Activated naive CD8-positive, alpha-beta T cell treated with anti-CD3 and anti-CD28 coated beads, Interleukin-2, amount 50 U/mL, for 16 hours (primary cell): ENCODE results near the gene PIP4P1.
"Not testable (repeated sequence)": the region's sequence is repeated elsewhere in the genome, so short reads cannot be mapped to it uniquely, and the experiment has no call there.

Experiments used
- DNase-seq: peaks from one replicate; pipeline ENCODE4 v3.0.0-alpha.2; 2020; ENCODE audit warnings: low read depth, low spot score

Gene PIP4P1

DNA sequence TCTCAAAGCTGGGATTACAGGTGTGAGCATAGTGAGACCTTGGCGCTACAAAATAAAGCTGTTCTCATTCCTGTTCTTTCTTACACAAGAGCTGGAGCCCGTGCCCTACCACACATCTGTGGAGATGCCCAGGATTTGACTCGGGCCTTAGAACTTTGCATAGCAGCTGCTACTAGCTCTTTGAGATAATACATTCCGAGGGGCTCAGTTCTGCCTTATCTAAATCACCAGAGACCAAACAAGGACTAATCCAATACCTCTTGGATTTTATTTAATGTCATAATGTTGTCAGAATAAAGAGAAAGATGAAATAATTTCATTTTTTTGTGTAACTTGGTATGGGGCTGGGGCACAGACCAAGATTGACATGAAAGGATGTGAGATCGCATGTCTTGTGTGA is 15.5 kb upstream of the PIP4P1 start:
- no peak for DNase-seq

GRCh38 chr14:20472536-20473169 is 11.4 kb upstream of the PIP4P1 start:
- DNase-seq, result no peak

GRCh38 chr14:20470603-20470901 is 9.3 kb upstream of the PIP4P1 start:
- DNase-seq, result no peak

DNA sequence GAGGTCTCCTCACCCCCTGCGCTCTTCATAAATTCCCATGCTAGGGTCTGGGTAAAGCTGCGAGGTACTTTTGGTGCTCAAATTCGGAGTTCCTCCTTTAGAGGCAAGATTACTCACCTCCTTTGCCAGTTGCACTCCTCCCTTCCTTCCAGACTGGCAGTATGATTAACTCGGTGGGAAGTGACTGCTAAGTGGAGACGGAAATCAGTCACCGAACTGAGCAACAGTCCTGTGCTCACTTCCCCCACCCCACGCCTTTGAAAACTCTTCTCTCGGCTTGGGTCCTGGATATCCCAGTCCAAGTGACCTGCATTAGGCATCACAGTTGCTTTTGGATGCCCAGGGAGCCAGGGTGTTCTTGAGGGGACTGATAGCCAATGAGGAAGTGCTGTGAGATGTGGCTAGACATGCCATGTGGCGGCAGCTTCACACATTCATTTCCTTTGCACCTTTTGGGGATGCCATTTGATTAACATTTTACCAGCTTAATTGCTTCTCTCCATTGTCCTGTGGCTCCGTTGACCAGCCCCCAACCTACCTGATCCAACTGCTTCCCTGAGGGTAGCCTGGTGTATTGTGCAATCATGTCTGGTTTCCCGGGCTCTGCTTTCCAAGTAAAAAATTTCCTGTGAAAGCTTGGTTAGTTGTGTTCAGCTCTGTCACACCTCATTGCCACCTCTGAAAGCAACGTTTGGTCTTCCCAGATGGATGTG is 8.8 kb upstream of the PIP4P1 start:
- peak; percentile 40 for DNase-seq

GRCh38 chr14:20469242-20469889 is 8.1 kb upstream of the PIP4P1 start, which contains the start of gene PNP:
Gene PNP (plus strand): TSS chr14:20469406. CDS start chr14:20469525, 119 bp downstream.
- peak; percentile 77 for DNase-seq

- DNase-seq, result no peak
These were observed 7.6 kb upstream of the PIP4P1 start for GRCh38 chr14:20468764-20469241.

DNA sequence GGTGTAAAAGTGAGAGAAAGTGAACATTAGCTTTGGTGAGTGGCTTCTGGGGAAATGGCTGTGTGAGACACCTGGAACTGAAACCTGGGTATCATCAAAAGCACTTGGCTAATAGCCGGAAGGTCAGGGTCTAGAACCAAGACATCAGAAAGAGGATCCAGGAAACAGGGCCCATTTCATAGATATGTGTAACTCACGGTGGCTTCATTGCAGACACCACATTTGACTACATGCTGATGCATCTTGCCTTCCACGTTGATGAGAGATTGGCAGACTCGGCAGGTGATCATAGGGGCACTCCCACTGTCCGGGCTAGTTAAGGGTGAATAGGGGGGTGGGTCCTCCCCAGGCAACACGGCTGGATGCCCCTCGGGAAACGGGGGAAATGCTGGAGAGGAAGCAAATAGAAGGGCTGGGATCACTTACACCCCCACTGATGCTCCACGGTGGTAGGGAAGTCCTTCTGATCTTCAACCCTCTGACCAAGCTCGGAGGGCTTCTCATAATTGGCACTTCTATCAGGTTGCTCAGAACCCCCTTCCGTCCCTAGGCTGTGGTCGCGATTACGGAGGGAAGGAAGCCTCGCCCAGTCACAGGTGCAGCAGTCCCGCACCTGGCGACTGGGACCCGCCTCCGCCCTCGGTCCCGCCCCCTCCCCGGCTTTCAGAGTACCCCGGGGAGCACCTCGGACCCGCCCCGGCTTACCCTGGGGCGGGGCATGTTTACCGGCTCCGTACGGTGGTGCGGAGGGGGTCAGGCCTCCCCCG is 593 bp downstream of the PIP4P1 start:
- DNase-seq, result no peak

- DNase-seq, result no peak
These were observed 3.0 kb downstream of the PIP4P1 start for GRCh38 chr14:20458031-20458789.

- no peak for DNase-seq
These were observed 4.3 kb downstream of the PIP4P1 start for GRCh38 chr14:20456971-20457370.

- DNase-seq, result peak; percentile 59
These were observed 5.6 kb downstream of the PIP4P1 start for GRCh38 chr14:20455355-20456300.

DNA sequence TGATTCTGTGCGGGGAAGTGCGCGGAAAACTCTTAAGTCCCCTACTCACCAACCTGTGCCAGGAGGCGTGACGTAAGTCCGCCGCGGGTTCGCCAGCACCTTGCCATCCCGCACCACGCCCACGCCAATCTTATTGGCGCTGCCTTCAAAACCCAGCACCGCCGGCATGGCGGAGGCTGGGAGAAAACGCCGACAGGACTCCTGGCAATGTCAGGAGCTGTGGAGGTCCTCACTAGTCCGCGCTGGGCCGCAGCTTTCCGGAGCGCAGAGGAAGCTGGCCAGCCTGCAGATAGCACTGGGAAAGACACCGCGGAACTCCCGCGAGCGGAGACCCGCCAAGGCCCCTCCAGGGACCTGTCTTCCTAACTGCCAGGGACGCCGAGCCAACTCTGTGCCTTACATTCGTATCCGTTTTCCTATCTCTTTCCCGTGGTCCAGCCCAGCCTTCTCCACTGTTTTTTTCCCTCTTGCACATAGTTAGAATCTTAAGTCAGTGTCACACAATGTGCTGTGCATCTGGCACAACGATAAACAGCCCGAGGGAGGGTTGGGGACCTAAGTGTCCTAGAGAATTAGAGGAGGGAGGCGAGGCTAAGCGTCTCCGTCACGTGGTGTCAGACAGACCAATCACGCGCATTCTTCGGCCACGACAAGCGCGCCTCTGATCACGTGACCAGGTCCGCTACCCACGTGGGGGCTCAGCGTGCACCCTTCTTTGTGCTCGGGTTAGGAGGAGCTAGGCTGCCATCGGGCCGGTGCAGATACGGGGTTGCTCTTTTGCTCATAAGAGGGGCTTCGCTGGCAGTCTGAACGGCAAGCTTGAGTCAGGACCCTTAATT is 6.5 kb downstream of the PIP4P1 start, which contains the start of the genes APEX1 and OSGEP:
Gene APEX1 (plus strand): TSS at position 711 of the 839 bp plus-strand sequence. CDS start 420 bp downstream, outside the sequence.
Gene OSGEP (minus strand): TSS at position 297 of the 839 bp plus-strand sequence. CDS start 129 bp downstream, at position 168.
- peak; percentile 94 for DNase-seq

DNA sequence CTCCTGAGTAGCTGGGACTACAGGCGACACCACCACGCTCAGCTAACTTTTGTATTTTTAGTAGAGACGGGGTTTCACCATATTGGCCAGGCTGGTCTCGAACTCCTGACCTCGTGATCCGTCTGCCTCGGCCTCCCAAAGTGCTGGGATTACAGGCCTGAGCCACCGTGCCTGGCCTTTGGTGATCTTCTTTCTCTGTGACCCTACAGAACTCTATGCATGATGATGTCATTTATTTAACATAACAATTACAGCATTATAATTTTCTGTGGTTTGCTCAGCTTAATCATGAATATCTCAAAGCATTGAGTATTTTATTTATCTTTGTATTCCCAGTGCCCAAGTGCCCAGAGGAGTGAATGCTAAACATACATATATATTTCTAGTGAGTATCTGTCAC is 8.4 kb downstream of the PIP4P1 start:
- DNase-seq, result not testable (repeated sequence)

DNA sequence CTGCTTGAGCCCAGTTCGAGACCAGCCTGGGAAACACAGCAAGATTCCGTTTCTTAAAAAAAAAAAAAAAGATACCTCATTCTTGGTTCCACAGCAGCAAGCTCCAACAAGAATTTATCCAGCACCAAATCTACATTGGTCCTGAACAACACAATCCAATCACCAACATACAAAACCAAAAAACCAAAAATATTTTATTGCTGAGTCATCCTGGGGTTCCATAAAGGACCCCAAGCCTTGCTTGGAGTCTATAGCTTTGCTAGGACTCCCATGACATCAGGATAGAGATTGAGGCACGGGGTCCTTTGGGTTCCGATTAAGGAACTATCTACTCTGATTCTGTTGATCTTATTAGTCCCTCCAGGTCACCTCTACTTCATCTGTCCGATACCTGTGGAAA is 14.3 kb downstream of the PIP4P1 start:
- no peak for DNase-seq

GRCh38 chr14:20443650-20444049 is 17.6 kb downstream of the PIP4P1 start:
- not testable (repeated sequence) for DNase-seq

- DNase-seq, result no peak
These were observed 19.8 kb downstream of the PIP4P1 start for GRCh38 chr14:20441461-20441860.

GRCh38 chr14:20440882-20441281 is 20.4 kb downstream of the PIP4P1 start:
- no peak for DNase-seq

- DNase-seq, result no peak
These were observed 20.8 kb downstream of the PIP4P1 start for GRCh38 chr14:20440465-20440864.

DNA sequence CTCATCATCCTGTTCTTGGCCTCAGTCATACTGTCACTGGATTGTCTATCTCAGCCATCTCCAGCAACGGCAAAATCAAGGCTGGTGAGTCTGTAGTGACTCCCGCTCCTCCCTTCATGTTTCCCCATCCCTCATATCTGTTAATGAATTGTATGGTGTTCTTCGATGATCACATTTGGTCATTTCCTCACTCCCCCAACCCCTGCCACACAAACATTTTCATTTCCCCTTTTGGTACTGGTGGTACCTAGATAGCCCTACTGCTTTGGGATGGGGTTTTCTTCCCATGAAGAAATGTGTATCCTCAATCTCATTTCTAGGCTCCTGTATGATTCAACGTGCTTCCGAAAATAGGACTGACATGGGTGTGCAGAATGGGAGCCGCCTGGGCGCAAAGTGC is 22.6 kb downstream of the PIP4P1 start:
- DNase-seq, result no peak

DNA sequence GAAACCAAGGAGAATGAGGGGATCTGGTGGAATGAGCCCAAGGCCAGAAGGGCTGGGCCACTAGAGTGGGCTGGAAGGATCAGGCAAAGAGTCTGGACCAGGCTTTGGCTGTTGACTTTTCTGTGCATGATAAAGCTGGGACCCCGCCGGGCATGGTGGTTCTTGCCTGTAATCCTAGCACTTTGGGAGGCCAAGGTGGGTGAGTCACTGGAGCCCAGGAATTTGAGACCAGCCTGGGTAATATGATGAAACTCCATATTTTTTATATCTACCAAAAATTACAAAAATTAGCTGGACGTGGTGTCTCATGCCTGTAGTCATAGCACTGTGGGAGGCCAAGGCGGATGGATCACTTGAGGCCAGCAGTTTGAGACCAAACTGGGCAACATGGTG is 24.9 kb downstream of the PIP4P1 start:
- no peak for DNase-seq
